ENCODE measurements around the gene ZNF253.

- TF ChIP-seq POLR2AphosphoS5 (IDR thresholded peaks at IDR 0.05) (no peak), EP300 (IDR thresholded peaks at IDR 0.05) (no peak), CTCF (IDR thresholded peaks at IDR 0.05) (no peak)
Measured at GRCh38 chr19:19900139-19900728, 34.6 kb downstream of the ZNF253 start.

Measured in stomach (tissue), 4 donors.